Activated T-helper 2 cell treated with anti-CD3 and anti-CD28 coated beads, Interferon-gamma antibody, Interleukin-2, Interleukin-4, amounts not matched to agents 10 μg/mL and 5 μg/mL and 100 μg/mL, durations not matched to agents 14 hours and 24 hours and 36 hours (primary cell): ENCODE measurements around the gene SURF4. TPM values are rescaled to one million over a fixed set of nuclear protein-coding genes. Genes with fewer than 3 reads are reported as not detected.
"Not testable (repeated sequence)": the region's sequence is repeated elsewhere in the genome, so short reads cannot be mapped to it uniquely, and the experiment has no call there.

Source experiments
- DNase-seq: peaks from one replicate; pipeline ENCODE4 v3.0.0; 2021; ENCODE audit warnings: low spot score
- H3K27ac Mint-ChIP-seq: one replicate; pipeline ENCODE4 v1.8.0; 2021; ENCODE audit warnings: mixed read lengths
- H3K27me3 Mint-ChIP-seq: one replicate; pipeline ENCODE4 v1.8.0; 2021; ENCODE audit warnings: low read depth, mixed read lengths
- H3K36me3 Mint-ChIP-seq: one replicate; pipeline ENCODE4 v1.8.0; 2021; ENCODE audit warnings: low read depth, mixed read lengths
- H3K4me1 Mint-ChIP-seq: one replicate; pipeline ENCODE4 v1.8.0; 2021; ENCODE audit warnings: low read depth, mixed read lengths
- H3K4me3 Mint-ChIP-seq: one replicate; pipeline ENCODE4 v1.8.0; 2021; ENCODE audit warnings: low read depth, mild to moderate bottlenecking, moderate library complexity, mixed read lengths
- H3K9me3 Mint-ChIP-seq: one replicate; pipeline ENCODE4 v1.8.0; 2021; ENCODE audit warnings: mixed read lengths
- intact Hi-C: fragments of 100-400 bp; cut with micrococcal nuclease; formaldehyde crosslinking; loops from one replicate; pipeline ENCODE4 v1.15.1; 2023
- total RNA-seq: library from RNA; stranded (reverse); gene quantifications from 2 replicates; pipeline ENCODE4 v1.2.3, GENCODE V29; 2022

SURF4 gene
- total RNA-seq, 1 donor from 2014 or later = 393 TPM

- H3K36me3 Mint-ChIP-seq, intact Hi-C loops, H3K9me3 Mint-ChIP-seq: not testable (repeated sequence)
These were observed 16.4 kb upstream of the SURF4 start for GRCh38 chr9:133392308-133392707.

DNA sequence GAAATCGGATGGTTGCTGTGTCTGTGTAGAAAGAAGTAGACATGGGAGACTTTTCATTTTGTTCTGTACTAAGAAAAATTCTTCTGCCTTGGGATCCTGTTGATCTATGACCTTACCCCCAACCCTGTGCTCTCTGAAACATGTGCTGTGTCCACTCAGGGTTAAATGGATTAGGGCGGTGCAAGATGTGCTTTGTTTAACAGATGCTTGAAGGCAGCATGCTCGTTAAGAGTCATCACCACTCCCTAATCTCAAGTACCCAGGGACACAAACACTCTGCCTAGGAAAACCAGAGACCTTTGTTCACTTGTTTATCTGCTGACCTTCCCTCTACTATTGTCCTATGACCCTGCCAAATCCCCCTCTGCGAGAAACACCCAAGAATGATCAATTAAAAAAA is 15.6 kb upstream of the SURF4 start:
- not testable (repeated sequence) for H3K27ac Mint-ChIP-seq

More at GRCh38 chr9:133392308-133392707, 16.4 kb upstream of the SURF4 start:
- H3K27ac Mint-ChIP-seq, H3K4me3 Mint-ChIP-seq, H3K4me1 Mint-ChIP-seq, H3K27me3 Mint-ChIP-seq, DNase-seq: not testable (repeated sequence)

DNA sequence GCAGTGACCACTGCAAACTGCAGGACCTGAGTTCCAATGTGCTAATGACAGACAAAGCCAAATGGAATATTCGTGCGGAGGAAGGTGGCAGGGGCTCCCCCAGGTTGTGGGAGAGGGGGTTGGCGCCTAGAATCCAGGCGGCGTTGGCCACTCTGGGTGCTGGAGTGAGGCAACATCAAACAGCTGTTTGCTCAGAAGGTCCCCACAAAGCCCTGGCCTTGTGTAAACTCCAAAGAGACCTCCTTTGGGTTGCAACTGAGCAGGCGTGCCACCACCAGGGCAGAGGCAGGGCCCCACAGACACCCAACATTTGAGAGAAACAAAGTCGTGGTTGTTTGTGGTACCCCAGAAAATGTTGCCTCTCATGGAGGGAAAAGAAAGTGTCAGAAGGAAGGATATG is 14.9 kb upstream of the SURF4 start:
- Mint-ChIP-seq H3K4me3 (no peak overlapping the region), H3K27ac (no peak overlapping the region), H3K36me3 (no peaks in the 10 kb centered on the region), H3K4me1 (no peaks in the 10 kb centered on the region), H3K9me3 (no peaks in the 10 kb centered on the region), H3K27me3 (no peaks in the 10 kb centered on the region)
- intact Hi-C loops = no loop called here
- no peak for DNase-seq

More for the DNA sequence above, 15.6 kb upstream of the SURF4 start:
- H3K27me3 Mint-ChIP-seq, H3K4me3 Mint-ChIP-seq, H3K4me1 Mint-ChIP-seq, H3K9me3 Mint-ChIP-seq, intact Hi-C loops, DNase-seq, H3K36me3 Mint-ChIP-seq: not testable (repeated sequence)

- Mint-ChIP-seq H3K27me3 (no peaks in the 10 kb centered on the region), H3K36me3 (no peaks in the 10 kb centered on the region), H3K4me1 (no peaks in the 10 kb centered on the region), H3K9me3 (no peaks in the 10 kb centered on the region), H3K27ac (no peak overlapping the region), H3K4me3 (no peak overlapping the region)
- no peak for DNase-seq
- intact Hi-C loops = no loop called here
These were observed 13.7 kb upstream of the SURF4 start for GRCh38 chr9:133389562-133389961.

DNA sequence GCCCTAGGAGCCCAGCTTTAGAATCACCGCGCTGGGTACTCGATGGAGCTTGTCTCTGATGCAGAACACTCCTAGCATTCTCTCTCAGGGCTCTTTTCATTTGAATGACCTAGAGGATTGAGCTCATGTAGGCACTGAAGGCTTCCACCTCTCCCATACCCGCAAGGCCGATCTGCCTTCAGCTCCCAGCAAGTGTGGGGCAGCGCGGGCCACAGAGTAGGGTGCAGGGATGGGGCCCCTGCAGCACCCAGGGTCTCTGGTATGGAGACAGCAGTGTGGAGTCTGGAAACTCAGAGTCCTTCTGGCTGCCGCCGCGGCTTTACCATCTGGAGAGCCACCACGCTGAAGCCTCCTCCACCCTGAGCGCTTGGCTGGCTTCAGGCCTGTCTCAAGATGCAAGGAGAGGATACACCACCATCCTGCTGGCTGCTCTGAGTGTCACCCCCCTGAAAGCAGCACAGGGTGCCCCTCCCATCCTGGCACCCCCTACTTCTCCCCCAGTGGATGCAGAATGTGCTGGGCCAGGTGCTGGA is 13.2 kb upstream of the SURF4 start:
- no peak for DNase-seq
- intact Hi-C loops = no loop called here
- no peak overlapping the region for H3K4me3 Mint-ChIP-seq
- no peaks in the 10 kb centered on the region for H3K36me3 Mint-ChIP-seq
- H3K4me1 Mint-ChIP-seq = no peaks in the 10 kb centered on the region
- H3K27ac Mint-ChIP-seq = no peak overlapping the region
- H3K27me3 Mint-ChIP-seq = no peaks in the 10 kb centered on the region
- no peaks in the 10 kb centered on the region for H3K9me3 Mint-ChIP-seq

GRCh38 chr9:133387680-133388079 is 11.8 kb upstream of the SURF4 start:
- no peak overlapping the region for H3K27ac Mint-ChIP-seq
- no peaks in the 10 kb centered on the region for H3K27me3 Mint-ChIP-seq
- no peak for DNase-seq
- intact Hi-C loops = no loop called here
- no peaks in the 10 kb centered on the region for H3K9me3 Mint-ChIP-seq
- H3K4me3 Mint-ChIP-seq = no peak overlapping the region
- no peaks in the 10 kb centered on the region for H3K36me3 Mint-ChIP-seq
- H3K4me1 Mint-ChIP-seq = no peaks in the 10 kb centered on the region

GRCh38 chr9:133386338-133386737 is 10.5 kb upstream of the SURF4 start:
- DNase-seq = no peak
- Mint-ChIP-seq H3K36me3 (no peaks in the 10 kb centered on the region), H3K4me1 (no peaks in the 10 kb centered on the region), H3K27me3 (no peaks in the 10 kb centered on the region), H3K27ac (no peak overlapping the region), H3K4me3 (no peak overlapping the region), H3K9me3 (no peaks in the 10 kb centered on the region)
- intact Hi-C loops = no loop called here

DNA sequence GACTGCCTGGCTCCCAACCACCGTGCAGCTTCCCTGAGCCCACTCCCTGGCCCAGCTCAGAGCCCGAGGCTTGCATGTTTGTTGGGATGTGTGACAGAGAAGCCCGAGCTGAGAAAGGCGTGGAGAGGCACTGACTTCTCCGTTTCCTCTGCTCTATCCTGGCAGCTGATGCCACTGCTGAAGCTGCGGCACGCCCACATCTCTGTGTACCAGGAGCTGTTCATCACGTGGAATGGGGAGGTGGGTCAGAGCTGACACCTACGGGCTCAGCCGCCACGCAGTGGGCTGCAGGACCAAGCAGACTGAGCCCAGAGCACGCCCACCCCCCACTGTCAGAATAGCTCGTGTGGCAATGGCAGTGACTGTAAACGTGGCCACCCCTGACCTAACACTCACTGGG is 9.6 kb upstream of the SURF4 start:
- no peak for DNase-seq
- H3K27me3 Mint-ChIP-seq = no peaks in the 10 kb centered on the region
- intact Hi-C loops = no loop called here
- H3K9me3 Mint-ChIP-seq = no peaks in the 10 kb centered on the region
- no peaks in the 10 kb centered on the region for H3K36me3 Mint-ChIP-seq
- H3K4me1 Mint-ChIP-seq = no peaks in the 10 kb centered on the region
- no peak overlapping the region for H3K4me3 Mint-ChIP-seq
- H3K27ac Mint-ChIP-seq = no peak overlapping the region

GRCh38 chr9:133384736-133385321 is 9.0 kb upstream of the SURF4 start:
- Mint-ChIP-seq H3K9me3 (no peaks in the 10 kb centered on the region), H3K4me1 (no peaks in the 10 kb centered on the region), H3K36me3 (no peaks in the 10 kb centered on the region), H3K4me3 (no peak overlapping the region), H3K27ac (no peak overlapping the region), H3K27me3 (no peaks in the 10 kb centered on the region)
- intact Hi-C loops = no loop called here
- no peak for DNase-seq

- Mint-ChIP-seq H3K4me1 (no peaks in the 10 kb centered on the region), H3K27ac (no peak overlapping the region), H3K27me3 (no peaks in the 10 kb centered on the region), H3K4me3 (no peak overlapping the region), H3K9me3 (no peaks in the 10 kb centered on the region), H3K36me3 (no peaks in the 10 kb centered on the region)
- DNase-seq = no peak
- intact Hi-C loops = no loop called here
These were observed 7.6 kb upstream of the SURF4 start for GRCh38 chr9:133383438-133383837.

DNA sequence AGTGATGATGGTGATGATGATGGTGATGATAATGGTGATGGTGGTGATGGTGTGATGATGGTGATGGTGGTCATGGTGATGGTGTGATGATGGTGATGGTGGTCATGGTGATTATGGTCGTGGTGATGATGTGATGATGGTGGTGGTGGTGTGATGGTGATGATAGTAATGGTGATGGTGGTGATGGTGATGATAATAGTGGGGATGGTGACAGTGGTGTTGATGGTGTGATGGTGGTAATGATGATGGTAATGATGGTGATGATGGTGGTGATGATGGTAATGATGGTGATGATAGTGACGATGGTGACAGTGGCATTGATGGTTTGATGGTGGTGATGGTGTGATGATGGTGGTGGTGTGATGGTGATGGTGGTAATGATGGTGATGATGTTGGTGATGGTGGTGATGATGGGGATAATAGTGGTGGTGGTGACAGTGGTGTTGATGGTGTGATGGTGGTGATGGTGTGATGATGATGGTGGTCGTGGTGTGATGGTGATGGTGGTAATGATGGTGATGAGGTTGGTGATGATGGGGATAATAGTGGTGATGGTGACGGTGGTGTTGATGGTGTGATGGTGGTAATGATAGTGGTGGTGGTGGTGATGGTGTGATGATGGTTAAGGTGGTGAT is 6.8 kb upstream of the SURF4 start:
- no peaks in the 10 kb centered on the region for H3K4me1 Mint-ChIP-seq
- no peaks in the 10 kb centered on the region for H3K36me3 Mint-ChIP-seq
- intact Hi-C loops = no loop called here
- H3K9me3 Mint-ChIP-seq = no peaks in the 10 kb centered on the region
- H3K4me3 Mint-ChIP-seq = no peak overlapping the region
- no peak overlapping the region for H3K27ac Mint-ChIP-seq
- no peak for DNase-seq
- no peaks in the 10 kb centered on the region for H3K27me3 Mint-ChIP-seq

DNA sequence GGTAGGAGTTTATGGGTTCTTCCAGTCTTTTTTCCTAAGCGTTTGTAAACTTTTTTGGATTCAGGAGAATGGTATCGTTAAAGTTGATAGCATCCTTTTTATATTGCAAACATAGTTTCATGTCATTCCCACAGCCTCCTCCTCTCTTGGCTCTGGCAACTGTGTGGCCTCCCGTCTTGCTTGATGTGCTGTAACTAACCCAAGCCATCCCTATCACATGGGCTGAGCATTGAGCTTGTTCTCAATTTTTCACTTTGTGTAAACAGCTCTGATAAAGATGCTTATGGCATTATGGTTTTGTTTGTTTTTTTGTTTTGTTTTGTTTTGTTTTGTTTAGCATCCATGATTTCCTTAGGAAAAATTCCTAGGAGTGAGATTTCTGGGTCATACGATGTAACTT is 4.9 kb upstream of the SURF4 start:
- peaks cover 2% of the 10 kb centered on the region for H3K27me3 Mint-ChIP-seq
- no peaks in the 10 kb centered on the region for H3K4me1 Mint-ChIP-seq
- H3K27ac Mint-ChIP-seq = no peak overlapping the region
- intact Hi-C loops = no loop called here
- no peak overlapping the region for H3K4me3 Mint-ChIP-seq
- DNase-seq = no peak
- H3K36me3 Mint-ChIP-seq = no peaks in the 10 kb centered on the region
- H3K9me3 Mint-ChIP-seq = no peaks in the 10 kb centered on the region

GRCh38 chr9:133379153-133380086 is 3.6 kb upstream of the SURF4 start:
- Mint-ChIP-seq H3K4me3 (no peak overlapping the region), H3K9me3 (no peaks in the 10 kb centered on the region), H3K36me3 (peaks cover 8% of the 10 kb centered on the region), H3K27me3 (peaks cover 2% of the 10 kb centered on the region), H3K27ac (no peak overlapping the region), H3K4me1 (no peaks in the 10 kb centered on the region)
- intact Hi-C loops = loop anchor here (10.0 kb wide), 2 partner anchors 235 to 345 kb away; partner anchors contain the start of gene GTF3C5
- no peak for DNase-seq
